Stimulated activated CD4-positive, alpha-beta T cell treated with anti-CD3 and anti-CD28 coated beads, Interleukin-4, amount 100 ng/mL, for 24 hours (primary cell): ENCODE measurements around the gene FBXO42.
"Not testable (repeated sequence)": the region's sequence is repeated elsewhere in the genome, so short reads cannot be mapped to it uniquely, and the experiment has no call there.

Experiments
- DNase-seq: peaks from one replicate; pipeline ENCODE4 v3.0.0-alpha.2; 2020

The FBXO42 gene

DNA sequence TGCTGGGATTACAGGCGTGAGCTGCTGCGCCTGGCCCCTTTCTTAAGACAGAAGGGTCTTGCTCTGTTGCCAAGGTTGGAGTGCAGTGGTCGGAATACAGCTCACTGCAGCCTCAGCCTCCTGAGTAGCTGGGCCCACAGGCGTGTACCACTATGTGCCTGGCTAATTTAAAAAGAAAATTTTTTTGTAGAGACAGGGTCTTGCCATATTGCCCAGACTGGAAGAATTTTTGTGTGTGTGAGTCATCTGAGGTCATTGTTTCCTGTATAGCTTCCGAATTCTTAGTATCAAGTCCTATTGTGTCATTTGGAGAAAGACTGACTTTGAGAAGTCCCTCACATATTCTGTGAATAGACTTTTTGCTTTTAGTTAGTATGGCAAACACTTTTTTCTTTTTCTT is 19.4 kb upstream of the FBXO42 start:
- DNase-seq, result peak; percentile 7

DNA sequence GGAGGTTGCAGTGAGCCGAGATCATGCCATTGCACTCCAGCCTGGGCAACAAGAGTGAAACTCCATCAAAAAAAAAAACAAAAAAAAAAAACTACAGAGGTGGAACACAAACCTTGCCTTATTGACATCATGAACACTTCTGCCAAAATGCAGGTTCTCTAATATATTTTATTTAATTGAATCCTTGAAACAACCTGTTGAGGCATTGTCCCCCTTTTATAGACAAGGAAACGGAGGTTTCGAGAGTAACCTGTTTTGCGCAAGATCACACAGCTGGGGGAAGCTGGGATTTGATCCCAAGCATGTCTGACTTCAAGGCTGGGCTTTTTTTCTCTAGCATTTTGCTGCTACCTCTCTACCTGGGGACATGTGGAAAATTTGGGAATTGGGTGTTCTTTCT is 17.5 kb upstream of the FBXO42 start:
- DNase-seq, result no peak

DNA sequence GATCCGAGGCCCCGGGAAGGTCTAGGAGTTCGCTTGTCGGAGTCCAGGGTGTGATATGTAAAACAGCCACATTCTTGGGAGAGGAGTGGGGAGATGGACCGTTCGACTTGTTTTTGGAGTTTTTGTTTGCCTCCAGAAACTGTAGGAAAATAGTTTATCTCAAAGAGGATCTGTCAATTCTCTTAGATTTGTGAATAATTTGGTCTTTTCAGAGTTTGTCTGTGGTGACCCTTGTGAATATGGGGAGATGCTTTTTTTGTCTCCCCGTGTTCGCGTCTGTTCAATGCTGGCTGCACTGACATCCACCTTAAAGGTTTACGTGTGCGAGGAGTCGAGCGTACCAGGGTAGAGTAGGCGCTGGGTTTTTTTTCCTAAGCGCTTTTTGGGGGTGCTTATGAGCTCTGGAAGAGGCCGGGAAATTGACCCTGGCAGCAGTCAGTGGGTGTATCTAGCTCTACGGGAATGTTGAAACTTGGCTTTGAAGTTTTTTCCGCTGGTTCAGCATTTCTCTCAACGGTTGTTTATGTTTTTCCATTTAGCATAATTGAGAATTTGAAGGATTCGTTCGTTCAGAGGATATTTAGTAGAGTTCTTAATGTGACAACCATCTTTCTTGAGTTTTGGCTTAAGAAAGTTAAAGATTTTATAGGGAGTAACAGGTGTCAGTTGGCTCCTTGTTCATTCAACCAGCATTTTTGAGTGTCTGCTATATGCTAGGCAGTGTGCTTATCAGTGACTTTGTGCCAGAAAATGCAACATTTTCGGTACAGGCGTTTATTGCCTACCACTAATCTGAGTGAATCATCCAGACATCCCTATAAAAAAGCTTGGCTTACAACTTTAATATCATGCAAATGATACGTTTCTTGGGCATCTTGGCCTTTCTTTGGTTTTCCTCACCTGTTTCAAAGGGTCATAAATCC is 15.9 kb upstream of the FBXO42 start:
- DNase-seq, result peak; percentile 17

DNA sequence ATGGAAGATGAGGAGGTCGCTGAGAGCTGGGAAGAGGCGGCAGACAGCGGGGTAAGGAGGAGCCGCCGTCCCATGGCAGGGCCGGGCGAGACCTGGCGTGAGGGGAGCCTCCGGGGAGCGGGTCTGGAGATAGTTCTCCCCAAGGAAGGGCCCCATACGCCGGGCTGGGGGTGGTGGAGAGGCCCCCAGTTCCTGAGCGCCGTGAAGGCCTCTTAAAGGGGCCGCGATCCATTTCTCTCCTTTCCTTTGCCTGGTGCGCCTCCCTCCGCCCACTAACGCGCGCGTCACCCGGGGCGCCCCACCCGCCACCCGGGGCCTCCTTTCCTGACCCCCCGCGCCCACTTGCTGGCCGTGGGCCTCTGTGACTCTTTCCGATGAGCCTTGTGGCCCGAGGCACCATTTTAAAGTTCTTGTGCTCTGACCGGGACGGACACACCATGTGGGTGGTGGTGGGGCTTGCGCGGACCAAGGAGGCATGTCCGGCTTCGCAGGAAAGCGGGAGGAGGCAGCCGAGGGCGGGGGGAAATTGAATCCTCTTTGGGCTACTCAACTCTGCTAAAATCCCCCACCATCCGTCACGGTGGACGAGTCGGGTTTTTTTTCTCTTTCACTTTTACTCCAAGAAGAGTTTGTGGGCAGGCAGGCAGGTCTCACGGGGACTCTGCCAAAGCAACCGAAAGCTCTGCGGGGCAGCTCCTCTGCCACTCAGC is 15.1 kb upstream of the FBXO42 start:
- peak; percentile 87 for DNase-seq

DNA sequence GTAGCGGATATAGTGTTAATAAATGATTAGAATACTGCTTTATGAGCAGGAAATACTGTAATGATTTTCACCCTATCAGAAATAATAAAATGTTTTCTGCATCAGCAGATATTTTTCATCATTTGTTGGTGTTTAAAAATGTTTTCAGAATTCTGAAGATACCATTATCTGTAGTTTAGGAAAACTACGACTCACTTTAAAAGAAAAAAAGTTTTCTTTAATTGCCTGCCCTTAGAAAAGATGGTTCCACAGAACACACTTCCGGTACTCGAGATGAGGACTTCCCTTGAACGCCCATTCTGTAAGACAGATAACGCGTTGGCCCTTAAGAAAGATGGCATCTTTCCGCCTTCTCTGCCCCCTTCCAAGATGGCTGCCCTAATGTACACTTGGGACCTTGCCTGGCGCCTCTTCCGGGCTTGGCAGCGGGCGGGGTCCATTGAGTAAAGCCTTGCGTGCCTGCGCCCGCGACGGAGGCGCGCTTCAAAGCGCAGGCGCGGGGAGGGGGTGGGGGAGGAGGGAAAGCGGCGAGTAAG is 14.5 kb upstream of the FBXO42 start, which contains the start of gene SZRD1:
SZRD1 (plus strand) TSS at position 521 of the 536 bp plus-strand sequence. CDS start 16 bp downstream, outside the sequence.
- DNase-seq, result peak; percentile 95

DNA sequence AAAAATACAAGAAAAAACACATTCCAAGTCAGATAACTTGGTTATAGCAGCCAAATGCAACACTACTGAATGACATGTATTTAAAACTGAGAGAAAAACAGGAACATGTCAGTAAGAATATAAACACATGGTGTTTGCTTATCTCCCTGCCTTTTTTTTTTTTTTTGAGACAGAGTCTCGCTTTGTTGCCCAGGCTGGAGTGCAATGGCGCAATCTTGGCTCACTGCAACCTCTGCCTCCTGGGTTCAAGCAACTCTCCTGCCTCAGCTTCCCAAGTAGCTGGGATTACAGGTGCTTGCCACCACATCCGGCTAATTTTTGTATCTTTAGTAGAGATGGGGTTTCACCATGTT is 12.8 kb upstream of the FBXO42 start:
- DNase-seq, result not testable (repeated sequence)

DNA sequence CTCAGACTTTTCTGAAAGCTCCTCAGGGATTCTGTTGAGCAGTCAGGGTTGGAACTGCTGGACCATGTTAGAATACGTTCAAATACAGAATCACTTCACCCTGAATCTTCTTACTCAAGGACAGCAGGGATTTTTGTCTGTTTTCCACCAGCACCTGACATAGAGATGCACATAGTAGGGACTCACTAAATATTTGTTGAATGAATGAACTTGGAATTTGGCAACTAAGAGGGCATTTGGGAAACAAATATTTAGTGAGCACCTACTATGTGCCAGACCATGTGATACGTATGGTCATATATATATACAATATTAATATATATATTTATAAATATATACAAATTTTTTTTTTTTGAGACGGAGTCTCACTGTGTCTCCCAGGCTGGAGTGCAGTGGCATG is 4.6 kb upstream of the FBXO42 start:
- DNase-seq, result no peak

DNA sequence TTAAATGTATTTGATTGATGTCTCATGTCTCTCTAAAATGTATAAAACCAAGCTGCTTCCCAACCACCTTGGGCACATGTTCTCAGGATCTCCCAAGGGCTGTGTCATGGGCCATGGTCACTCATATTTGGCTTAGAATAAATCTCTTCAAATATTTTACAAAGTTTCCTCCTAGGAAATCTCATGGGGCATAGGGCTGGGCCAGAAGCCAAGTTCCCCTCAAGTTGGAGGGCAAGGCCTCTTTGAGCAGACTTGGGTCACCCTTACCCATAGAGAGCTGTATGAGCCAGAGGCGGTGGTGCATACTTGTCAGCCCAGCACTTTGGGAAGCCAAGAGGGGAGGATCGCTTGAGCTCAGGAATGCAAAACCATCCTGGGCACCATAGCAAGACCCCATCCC is 2.3 kb upstream of the FBXO42 start:
- no peak for DNase-seq

DNA sequence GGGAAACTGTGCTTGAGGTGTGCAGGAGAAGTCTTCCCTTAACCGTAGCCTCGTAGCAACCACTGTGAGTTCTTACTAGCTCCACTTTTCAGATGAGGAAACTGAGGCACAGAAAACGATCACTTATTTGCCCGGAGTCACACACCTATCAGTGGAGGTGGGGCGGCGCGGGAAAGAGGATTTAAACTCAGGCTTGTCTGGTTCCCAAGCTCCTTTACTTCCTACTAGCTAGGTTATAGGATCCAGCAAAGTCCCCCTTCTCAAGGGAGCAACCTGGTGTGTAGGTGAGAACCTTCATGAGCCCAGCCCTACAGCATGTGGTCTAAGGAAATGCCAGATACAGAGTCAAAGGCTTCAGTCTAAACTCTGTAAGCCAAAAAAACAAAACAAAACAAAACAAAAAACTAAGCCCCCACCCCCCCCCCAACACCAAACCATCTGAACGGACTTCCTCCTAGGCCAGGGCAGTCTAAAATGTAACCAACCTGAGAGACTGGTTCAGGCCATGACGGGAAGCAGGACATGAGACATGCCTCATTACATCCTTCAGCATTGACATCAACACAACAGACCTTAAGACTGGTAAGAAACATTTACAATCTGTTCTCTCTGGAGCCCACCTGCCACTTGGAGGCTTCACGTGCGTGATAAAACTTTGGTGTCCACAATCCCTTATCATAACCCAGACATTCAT is 709 bp upstream of the FBXO42 start:
- DNase-seq, result no peak

DNA sequence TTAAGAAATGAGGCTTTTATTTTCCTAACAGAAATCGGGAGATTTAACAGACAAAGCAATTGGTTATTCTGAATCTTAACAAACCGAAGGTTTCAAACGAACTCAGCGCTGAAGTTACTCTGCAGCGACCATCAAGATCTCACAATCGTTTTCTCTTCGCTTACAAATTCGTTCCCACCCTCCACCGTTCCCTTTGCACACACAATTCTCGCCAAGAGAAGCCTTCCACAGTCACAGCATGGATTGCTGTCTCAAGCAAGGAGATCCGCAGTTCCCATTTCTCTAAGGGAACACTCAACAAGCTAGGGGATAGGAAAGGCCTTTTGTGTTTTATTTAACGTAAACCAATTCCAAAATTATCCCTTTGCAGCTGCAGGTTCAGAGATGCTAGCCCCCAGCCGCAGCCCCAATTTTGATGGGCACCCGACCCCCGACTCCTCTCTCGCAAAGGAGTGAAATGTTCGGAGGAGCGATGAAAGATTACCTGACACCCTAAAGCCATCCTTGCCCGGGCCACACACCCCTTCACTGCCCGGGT is 755 bp downstream of the FBXO42 start:
- no peak for DNase-seq

DNA sequence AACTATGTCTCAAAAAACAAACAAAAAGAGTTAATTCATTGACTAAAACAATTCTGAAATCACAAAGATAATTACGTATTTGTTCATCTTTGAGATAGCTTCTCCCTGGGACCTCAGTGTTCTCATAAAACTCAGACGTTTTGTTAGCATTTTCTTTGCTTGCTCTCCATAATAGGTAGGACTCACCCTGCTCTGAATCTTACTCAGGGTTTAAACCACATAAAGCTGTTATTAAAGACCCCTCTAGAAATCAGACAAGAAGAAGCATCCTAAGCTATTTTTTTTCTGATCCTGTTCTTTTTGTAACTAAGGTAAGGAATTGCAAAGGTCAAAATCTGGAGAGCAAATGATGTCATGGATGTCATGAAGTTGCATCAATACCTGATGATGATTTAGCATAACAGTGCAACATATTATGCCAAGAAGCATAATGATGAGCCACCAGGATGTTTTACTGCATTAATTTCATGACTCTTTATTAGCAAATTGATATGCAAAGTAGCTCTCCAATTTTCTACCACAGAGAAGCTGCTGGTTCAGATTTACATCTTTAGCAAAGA is 2.4 kb downstream of the FBXO42 start:
- DNase-seq, result no peak

DNA sequence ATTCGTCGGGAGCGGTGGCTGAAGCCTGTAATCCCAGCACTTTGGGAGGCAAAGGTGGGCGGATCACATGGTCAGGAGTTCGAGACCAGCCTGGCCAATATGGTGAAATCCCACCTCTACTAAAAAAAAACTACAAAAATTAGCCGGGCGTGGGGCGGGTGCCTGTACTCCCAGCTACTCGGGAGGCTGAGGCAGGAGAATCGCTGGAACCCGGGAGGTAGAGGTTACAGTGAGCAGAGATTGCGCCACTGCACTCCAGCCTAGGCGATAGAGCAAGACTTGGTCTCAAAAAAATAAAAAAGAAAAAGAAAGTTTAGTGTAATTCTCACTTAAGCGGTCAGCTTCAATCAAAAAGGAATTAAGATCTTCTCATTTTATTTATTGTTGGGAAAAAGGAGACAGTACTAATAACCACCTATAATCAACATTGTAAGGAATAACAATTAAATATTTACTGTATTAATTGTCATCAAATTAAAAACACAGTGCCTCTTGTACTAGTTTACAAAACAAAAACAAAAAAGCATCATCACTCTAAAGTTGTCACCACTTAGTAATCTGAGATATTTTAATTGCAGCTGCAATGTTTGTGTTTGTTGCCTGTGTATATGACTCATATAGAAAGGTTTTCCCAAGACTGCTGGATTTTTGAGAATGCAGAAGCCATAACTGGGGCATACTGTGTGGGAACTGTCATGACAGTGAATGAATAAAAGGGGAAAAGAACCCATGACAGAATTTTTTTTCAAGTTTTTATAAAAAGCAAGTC is 3.7 kb downstream of the FBXO42 start:
- no peak for DNase-seq

DNA sequence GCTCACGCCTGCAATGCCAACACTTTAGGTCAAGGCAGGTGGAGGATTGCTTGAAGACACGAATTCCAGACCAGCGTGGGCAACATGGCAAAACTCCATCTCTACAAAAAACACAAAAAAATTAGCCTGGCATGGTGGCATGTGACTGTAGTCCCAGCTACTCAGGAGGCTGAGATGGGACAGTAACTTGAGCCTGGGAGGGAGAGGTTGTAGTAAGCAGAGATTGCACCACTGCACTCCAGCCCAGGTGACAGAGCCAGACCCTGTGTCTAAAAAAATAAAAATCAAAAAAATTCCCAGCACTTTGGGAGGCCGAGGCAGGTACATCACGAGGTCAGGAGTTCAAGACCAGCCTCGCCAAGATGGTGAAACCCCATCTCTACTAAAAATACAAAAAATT is 9.0 kb downstream of the FBXO42 start:
- DNase-seq, result not testable (repeated sequence)

DNA sequence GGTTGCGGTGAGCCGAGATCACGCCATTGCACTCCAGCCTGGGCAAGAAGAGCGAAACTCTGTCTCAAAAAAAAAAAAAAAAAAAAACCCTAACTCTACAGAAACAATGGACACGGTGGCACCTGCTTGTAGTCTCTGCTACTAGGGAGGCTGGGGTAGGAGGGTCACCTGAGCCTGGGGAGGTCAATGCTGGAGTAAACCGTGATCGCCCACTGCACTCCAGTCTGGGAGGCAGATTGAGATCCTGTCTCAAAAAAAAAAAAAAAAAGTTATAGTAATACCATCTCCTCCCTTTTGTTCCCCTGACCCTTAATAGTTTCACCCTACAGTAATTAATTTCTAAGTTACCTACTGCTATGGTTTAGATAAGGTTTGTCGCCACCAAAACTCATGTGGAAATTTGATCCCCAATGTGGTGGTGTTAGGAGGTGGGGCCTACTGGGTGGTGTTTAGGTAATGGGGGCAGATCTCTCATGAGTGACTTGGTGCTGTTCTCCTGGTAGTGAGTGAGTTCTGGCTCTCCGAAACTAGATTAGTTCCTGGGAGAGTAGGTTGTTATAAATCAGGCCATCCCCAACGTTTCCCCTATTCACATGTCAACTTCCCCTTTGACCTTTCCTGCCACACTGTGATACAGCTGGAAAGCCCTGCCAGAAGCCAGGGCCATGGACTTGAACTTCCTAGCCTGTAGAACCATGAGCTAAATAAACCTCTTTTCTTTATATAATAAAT is 9.8 kb downstream of the FBXO42 start:
- DNase-seq, result no peak

DNA sequence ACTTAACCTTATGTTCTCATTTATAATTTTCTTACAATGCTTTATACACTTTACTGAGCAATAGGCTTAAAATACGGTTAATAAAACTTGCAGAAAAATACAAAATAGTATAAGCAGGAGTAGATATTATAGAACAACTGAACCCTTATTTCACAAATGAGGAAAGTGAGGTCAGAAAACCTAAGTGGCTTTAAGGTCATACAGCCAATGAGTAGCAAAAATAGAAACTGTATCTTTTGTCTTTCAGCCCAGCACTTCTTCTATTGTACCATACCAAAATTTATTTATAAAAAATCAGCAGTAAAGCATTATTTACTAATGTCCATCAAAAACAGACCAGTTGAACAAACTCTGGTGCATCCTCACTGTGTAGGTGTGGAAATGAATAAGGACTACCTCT is 11.6 kb downstream of the FBXO42 start:
- DNase-seq, result no peak

DNA sequence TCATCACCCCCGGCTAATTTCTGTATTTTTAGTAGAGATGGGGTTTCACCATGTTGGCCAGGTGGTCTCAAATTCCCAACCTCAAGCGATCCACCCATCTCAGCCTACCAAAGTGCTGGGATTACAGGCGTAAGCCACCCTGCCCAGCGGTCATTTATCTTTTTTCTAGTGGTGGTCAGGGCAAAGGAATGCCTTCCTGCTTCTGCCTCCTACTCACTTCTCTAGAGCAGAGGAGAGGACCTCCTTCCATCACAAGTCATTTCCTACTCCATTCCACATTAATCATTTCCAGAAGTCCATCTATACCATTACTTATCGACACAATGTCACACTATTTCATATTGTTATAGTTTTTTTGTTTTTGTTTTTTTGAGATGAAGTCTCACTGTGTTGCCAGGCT is 13.3 kb downstream of the FBXO42 start:
- no peak for DNase-seq

DNA sequence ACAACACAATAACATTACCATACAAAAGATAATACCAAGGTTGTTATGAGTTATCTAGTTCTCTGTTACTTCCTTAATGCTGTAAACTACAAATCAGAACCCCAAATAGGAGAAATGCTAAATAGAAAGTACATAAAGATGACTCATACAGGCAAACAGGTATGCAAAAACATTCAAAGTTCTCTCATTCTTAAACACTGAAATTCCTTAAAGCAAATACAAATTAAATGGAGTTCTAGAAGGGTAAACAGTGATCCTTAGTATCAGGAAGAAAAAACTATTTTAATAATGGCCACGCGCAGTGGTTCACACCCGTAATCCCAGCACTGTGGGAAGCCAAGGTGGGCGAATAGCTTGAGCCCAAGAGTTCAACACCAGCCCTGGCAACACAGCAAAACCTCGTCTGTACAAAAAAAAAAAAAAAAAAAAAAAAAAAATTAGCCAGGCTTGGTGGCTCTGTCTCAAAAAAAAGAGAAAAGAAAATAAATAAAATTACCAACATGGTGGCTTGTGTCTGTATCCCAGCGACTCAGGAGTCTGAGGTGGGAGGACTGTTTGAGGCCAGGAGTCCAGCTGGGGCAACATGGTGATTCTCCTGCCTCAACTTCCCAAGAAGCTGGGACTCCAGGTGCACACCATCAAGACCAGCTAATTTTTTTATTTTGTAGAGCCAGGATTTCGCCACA is 17.5 kb downstream of the FBXO42 start:
- DNase-seq, result no peak

DNA sequence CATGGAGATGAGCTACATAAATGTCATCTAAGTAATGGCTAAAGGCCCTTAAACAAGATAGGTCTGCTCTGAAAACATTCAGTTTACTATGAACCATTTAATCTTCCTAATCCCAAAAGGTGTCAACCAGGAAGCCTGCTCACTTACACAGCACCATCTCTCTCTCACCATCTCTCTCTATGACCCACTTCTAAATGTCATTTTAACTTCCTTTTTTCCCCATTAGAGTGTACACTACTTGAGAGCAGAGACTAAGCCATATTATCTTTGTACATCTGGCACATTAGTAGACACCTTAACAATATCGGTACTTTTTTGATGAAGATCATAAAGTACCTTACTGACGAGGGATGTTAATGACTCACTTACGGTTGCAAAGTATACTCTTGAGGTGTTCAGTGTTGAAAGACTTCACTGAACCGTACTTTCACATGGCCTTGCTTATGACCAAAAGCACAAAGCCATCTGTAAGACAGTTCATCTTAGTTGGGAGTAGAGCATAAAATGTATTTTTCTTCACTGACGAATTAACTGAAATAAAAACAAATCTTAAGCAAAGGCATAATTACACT is 25.4 kb downstream of the FBXO42 start:
- DNase-seq, result no peak

DNA sequence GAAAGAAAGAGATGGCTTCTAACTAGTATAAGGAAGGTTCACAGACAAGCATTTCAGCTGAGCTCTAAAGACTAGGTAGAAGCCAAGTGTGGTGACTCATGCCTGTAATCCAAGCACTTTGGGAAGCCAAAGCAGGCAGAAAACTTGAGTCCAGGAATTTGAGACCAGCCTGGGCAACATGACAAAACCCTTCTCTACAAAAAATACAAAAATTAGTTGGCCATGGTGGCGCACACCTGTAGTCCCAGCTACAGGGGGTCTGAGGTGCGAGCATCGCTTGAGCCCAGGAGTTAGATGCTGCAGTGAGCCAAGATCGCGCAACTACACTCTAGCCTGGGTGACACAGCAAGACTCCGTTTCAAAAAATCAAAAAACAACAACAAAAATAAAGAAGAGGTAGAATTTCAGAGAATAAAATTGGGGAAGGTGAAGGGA is 27.8 kb downstream of the FBXO42 start:
- no peak for DNase-seq
